Neuronal stem cell (in vitro differentiated cells): ENCODE measurements around the gene KIF22.
A peak's percentile ranks its signal among the peaks of the same experiment; 100 is the strongest.

ENCODE experiments used
- DNase-seq: peaks from one replicate; pipeline ENCODE4 v3.0.0-alpha.2; 2013; ENCODE audit warnings: low spot score
- H2AFZ ChIP-seq: one replicate; pipeline ENCODE4 v1.6.1; 2013; ENCODE audit warnings: mild to moderate bottlenecking, low read length, inconsistent platforms
- H2AK5ac ChIP-seq: 2 replicates; pipeline ENCODE4 v1.6.1; 2013; ENCODE audit warnings: low read depth, mild to moderate bottlenecking, inconsistent platforms, low read length, moderate library complexity, mixed read lengths
- H2BK120ac ChIP-seq: 2 replicates; pipeline ENCODE4 v1.6.1; 2013; ENCODE audit warnings: low read depth, mild to moderate bottlenecking, inconsistent platforms, low read length, moderate library complexity, mixed read lengths
- H2BK12ac ChIP-seq: one replicate; pipeline ENCODE4 v1.6.1; 2013; ENCODE audit warnings: low read length, inconsistent platforms
- H2BK15ac ChIP-seq: 2 replicates; pipeline ENCODE4 v1.6.1; 2013; ENCODE audit warnings: mild to moderate bottlenecking, low read length, inconsistent platforms, mixed read lengths
- H2BK5ac ChIP-seq: one replicate; pipeline ENCODE4 v1.6.1; 2013; ENCODE audit warnings: inconsistent platforms, mild to moderate bottlenecking, low read length, moderate library complexity
- H3K14ac ChIP-seq: one replicate; pipeline ENCODE4 v1.6.1; 2013; ENCODE audit warnings: low read length, inconsistent platforms
- H3K18ac ChIP-seq: 2 replicates; pipeline ENCODE4 v1.6.1; 2013; ENCODE audit warnings: low read length, inconsistent platforms
- H3K23ac ChIP-seq: 2 replicates; pipeline ENCODE4 v1.6.1; 2013; ENCODE audit warnings: low read depth, mild to moderate bottlenecking, mixed read lengths, low read length, inconsistent platforms; ENCODE audit not compliant: poor library complexity
- H3K27ac ChIP-seq: replicated peaks from 3 replicates; pipeline ENCODE4 v1.5.1; 2013; ENCODE audit warnings: low read length, inconsistent platforms
- H3K27me3 ChIP-seq, 3 experiments: 2 replicates each; pipeline ENCODE4 v1.6.1; 2013; ENCODE audit warnings: low read length in 3 of 3, mild to moderate bottlenecking in 2 of 3, inconsistent platforms in 1 of 3, low read depth in 1 of 3, mixed read lengths in 1 of 3, moderate library complexity in 1 of 3; ENCODE audit not compliant: control insufficient read depth in 3 of 3, insufficient read depth in 3 of 3
- H3K36me3 ChIP-seq, 2 donors: replicated peaks in 1 of 2; 2 replicates each; pipeline ENCODE4 v1.6.1; 2013; ENCODE audit warnings: low read length in 2 of 2; ENCODE audit not compliant: control insufficient read depth in 2 of 2, insufficient read depth in 2 of 2
- H3K4ac ChIP-seq: 2 replicates; pipeline ENCODE4 v1.6.1; 2013; ENCODE audit warnings: inconsistent platforms, mild to moderate bottlenecking, low read length, moderate library complexity
- H3K4me1 ChIP-seq, 2 donors: 1 replicate in 1 of 2; 2 replicates in 1 of 2; pipeline ENCODE4 v1.6.1; 2013; ENCODE audit warnings: low read length in 2 of 2, low read depth in 1 of 2; ENCODE audit not compliant: control insufficient read depth in 2 of 2, insufficient read depth in 1 of 2
- H3K4me2 ChIP-seq: one replicate; pipeline ENCODE4 v1.6.1; 2013; ENCODE audit warnings: mild to moderate bottlenecking, low read length, inconsistent platforms; ENCODE audit not compliant: insufficient read depth, poor library complexity, severe bottlenecking
- H3K4me3 ChIP-seq, 2 donors: 2 replicates each; pipeline ENCODE4 v1.5.1; 2013; ENCODE audit warnings: low read length in 2 of 2, mild to moderate bottlenecking in 2 of 2, inconsistent platforms in 1 of 2, moderate library complexity in 1 of 2
- H3K79me1 ChIP-seq: one replicate; pipeline ENCODE4 v1.6.1; 2013; ENCODE audit warnings: low read depth, mild to moderate bottlenecking, inconsistent platforms, low read length, moderate library complexity
- H3K9ac ChIP-seq: one replicate; pipeline ENCODE4 v1.6.1; 2013; ENCODE audit warnings: mild to moderate bottlenecking, low read depth, low read length, inconsistent platforms; ENCODE audit not compliant: poor library complexity
- H3K9me3 ChIP-seq, 2 donors: replicated peaks in 1 of 2; 2 replicates each; pipeline versions ENCODE3 to v1.6.1; 2013; ENCODE audit warnings: low read length in 2 of 2, mild to moderate bottlenecking in 2 of 2, inconsistent platforms in 1 of 2, low read depth in 1 of 2, mixed read lengths in 1 of 2, moderate library complexity in 1 of 2; ENCODE audit not compliant: control insufficient read depth in 2 of 2, insufficient read depth in 1 of 2
- H4K8ac ChIP-seq: one replicate; pipeline ENCODE4 v1.6.1; 2013; ENCODE audit warnings: low read depth, mild to moderate bottlenecking, inconsistent platforms, low read length, moderate library complexity
- H4K91ac ChIP-seq: one replicate; pipeline ENCODE4 v1.6.1; 2013; ENCODE audit warnings: low read length, low read depth, mild to moderate bottlenecking, inconsistent platforms; ENCODE audit not compliant: poor library complexity
- WGBS, 2 donors: extraction: QIAGEN DNeasy Blood & Tissue Kit; methylation state at CpG; one replicate each; pipeline ENCODE4 v1.1.7; 2013; ENCODE audit warnings: missing lambda C conversion rate in 2 of 2, mixed read lengths in 1 of 2; ENCODE audit not compliant: insufficient read length in 2 of 2, insufficient replicate concordance in 1 of 2; ENCODE audit errors: extremely low coverage in 2 of 2; 5-methylcytosine and 5-hydroxymethylcytosine counted together

The KIF22 gene

GRCh38 chr16:29761882-29762281 is 28.7 kb upstream of the KIF22 start:
- H3K9ac ChIP-seq: no peak overlapping the region
- H2BK15ac ChIP-seq: no peak overlapping the region
- H3K27ac ChIP-seq: no peak overlapping the region
- H3K4me1 ChIP-seq: no peaks in the 10 kb centered on the region
- DNase-seq: no peak
- no peaks in the 10 kb centered on the region for H3K9me3 ChIP-seq
- H3K4me2 ChIP-seq: no peak overlapping the region
- no peak overlapping the region for H2AFZ ChIP-seq
- no peak overlapping the region for H3K18ac ChIP-seq
- H2BK120ac ChIP-seq: no peak overlapping the region
- H4K8ac ChIP-seq: no peak overlapping the region
- H4K91ac ChIP-seq: no peak overlapping the region
- no peak overlapping the region for H3K14ac ChIP-seq
- H3K36me3 ChIP-seq: no peaks in the 10 kb centered on the region
- H3K23ac ChIP-seq: no peak overlapping the region
- WGBS, 2 donors: no CpG with 5 or more reads among the region's 6 CpGs
- no peak overlapping the region for H2AK5ac ChIP-seq
- H3K4ac ChIP-seq: no peak overlapping the region
- H3K79me1 ChIP-seq: no peaks in the 10 kb centered on the region
- no peak overlapping the region for H3K4me3 ChIP-seq
- no peak overlapping the region for H2BK12ac ChIP-seq
- H3K27me3 ChIP-seq: no peaks in the 10 kb centered on the region
- no peak overlapping the region for H2BK5ac ChIP-seq

- no peaks in the 10 kb centered on the region for H3K36me3 ChIP-seq
- no peak overlapping the region for H2BK120ac ChIP-seq
- no peak overlapping the region for H3K9ac ChIP-seq
- H2BK15ac ChIP-seq: no peak overlapping the region
- H3K14ac ChIP-seq: no peak overlapping the region
- no peak overlapping the region for H4K8ac ChIP-seq
- H3K4me3 ChIP-seq: no peak overlapping the region
- H2BK5ac ChIP-seq: no peak overlapping the region
- H3K4me2 ChIP-seq: no peak overlapping the region
- no CpG with 5 or more reads among the region's 6 CpGs for WGBS, 2 donors
- H3K27ac ChIP-seq: no peak overlapping the region
- no peaks in the 10 kb centered on the region for H3K79me1 ChIP-seq
- no peak overlapping the region for H3K18ac ChIP-seq
- H2AFZ ChIP-seq: no peak overlapping the region
- no peaks in the 10 kb centered on the region for H3K9me3 ChIP-seq
- no peak for DNase-seq
- no peak overlapping the region for H3K4ac ChIP-seq
- no peak overlapping the region for H4K91ac ChIP-seq
- H2AK5ac ChIP-seq: no peak overlapping the region
- H3K27me3 ChIP-seq: no peaks in the 10 kb centered on the region
- no peaks in the 10 kb centered on the region for H3K4me1 ChIP-seq
- H3K23ac ChIP-seq: no peak overlapping the region
- H2BK12ac ChIP-seq: no peak overlapping the region
Measured at GRCh38 chr16:29763326-29763725, 27.2 kb upstream of the KIF22 start.

GRCh38 chr16:29765167-29766032 is 25.2 kb upstream of the KIF22 start:
- Histone ChIP-seq H2BK15ac (peak overlapping the region; percentile 93), H3K9ac (no peak overlapping the region), H3K23ac (no peak overlapping the region), H3K4me3 (no peak overlapping the region), H3K36me3 (no peaks in the 10 kb centered on the region), H2BK12ac (no peak overlapping the region), H2BK120ac (no peak overlapping the region), H3K27me3 (peaks cover 0 to 7% (median 0%) of the 10 kb centered on the region in 3 experiments), H3K79me1 (no peaks in the 10 kb centered on the region), H2AFZ (no peak overlapping the region), H4K91ac (no peak overlapping the region), H3K4ac (no peak overlapping the region), H4K8ac (no peak overlapping the region), H3K4me2 (no peak overlapping the region), H2BK5ac (no peak overlapping the region), H3K18ac (peak overlapping the region; percentile 38), H3K4me1 (no peaks in the 10 kb centered on the region), H3K9me3 (no peaks in the 10 kb centered on the region), H2AK5ac (no peak overlapping the region), H3K14ac (no peak overlapping the region), H3K27ac (no peak overlapping the region)
- DNase-seq: no peak
- WGBS, 2 donors: no CpG with 5 or more reads among the region's 15 CpGs

GRCh38 chr16:29766571-29766970 is 24.0 kb upstream of the KIF22 start:
- no peaks in the 10 kb centered on the region for H3K4me1 ChIP-seq
- H3K36me3 ChIP-seq: no peaks in the 10 kb centered on the region
- WGBS, 2 donors: no CpG with 5 or more reads among the region's 3 CpGs

More at GRCh38 chr16:29766571-29766970, 24.0 kb upstream of the KIF22 start:
- no peak overlapping the region for H3K18ac ChIP-seq
- H3K14ac ChIP-seq: no peak overlapping the region
- no peak overlapping the region for H4K91ac ChIP-seq
- H3K23ac ChIP-seq: no peak overlapping the region
- H4K8ac ChIP-seq: no peak overlapping the region
- H3K27me3 ChIP-seq: peaks cover 0 to 9% (median 0%) of the 10 kb centered on the region in 3 experiments
- H3K9ac ChIP-seq: no peak overlapping the region
- no peak overlapping the region for H2AFZ ChIP-seq
- DNase-seq: no peak
- H2AK5ac ChIP-seq: no peak overlapping the region
- H2BK5ac ChIP-seq: no peak overlapping the region
- H3K79me1 ChIP-seq: no peaks in the 10 kb centered on the region
- H2BK15ac ChIP-seq: no peak overlapping the region
- H2BK120ac ChIP-seq: no peak overlapping the region
- H3K4me2 ChIP-seq: no peak overlapping the region
- H3K4me3 ChIP-seq: no peak overlapping the region
- no peak overlapping the region for H3K27ac ChIP-seq
- no peaks in the 10 kb centered on the region for H3K9me3 ChIP-seq
- H3K4ac ChIP-seq: no peak overlapping the region
- no peak overlapping the region for H2BK12ac ChIP-seq
